ENCODE measurements around the gene EIF2S3B. TPM values are rescaled to one million over a fixed set of nuclear protein-coding genes. Genes with fewer than 3 reads are reported as not detected.

EIF2S3B gene
- total RNA-seq, 1 donor from 2014 or later: 1.3 TPM

GRCh38 chr12:10554756-10555481 lies 49.2 kb downstream of the EIF2S3B start:
- H3K4me3 ChIP-seq (ENCODE audit: low read depth, low read length): no peak overlapping the region
- DNase-seq (ENCODE audit: low read depth): no peak
- no peaks in the 10 kb centered on the region for H3K27me3 ChIP-seq (ENCODE audit: control insufficient read depth, insufficient read depth, low read length)
- TF ChIP-seq CTCF (IDR thresholded peaks at IDR 0.05; ENCODE audit: insufficient read depth, low read length, poor library complexity, severe bottlenecking): no peak
- H3K36me3 ChIP-seq (ENCODE audit: control insufficient read depth, insufficient read depth, low read length): no peaks in the 10 kb centered on the region

GRCh38 chr12:10557329-10557728 lies 51.6 kb downstream of the EIF2S3B start:
- Histone ChIP-seq H3K27me3 (ENCODE audit: control insufficient read depth, insufficient read depth, low read length) (no peaks in the 10 kb centered on the region), H3K36me3 (ENCODE audit: control insufficient read depth, insufficient read depth, low read length) (no peaks in the 10 kb centered on the region), H3K4me3 (ENCODE audit: low read depth, low read length) (no peak overlapping the region)
- no peak for TF ChIP-seq CTCF (IDR thresholded peaks at IDR 0.05; ENCODE audit: insufficient read depth, low read length, poor library complexity, severe bottlenecking)
- DNase-seq (ENCODE audit: low read depth): no peak

GRCh38 chr12:10557766-10558165 lies 52.1 kb downstream of the EIF2S3B start:
- DNase-seq (ENCODE audit: low read depth): no peak
- Histone ChIP-seq H3K27me3 (ENCODE audit: control insufficient read depth, insufficient read depth, low read length) (no peaks in the 10 kb centered on the region), H3K36me3 (ENCODE audit: control insufficient read depth, insufficient read depth, low read length) (no peaks in the 10 kb centered on the region), H3K4me3 (ENCODE audit: low read depth, low read length) (no peak overlapping the region)
- no peak for TF ChIP-seq CTCF (IDR thresholded peaks at IDR 0.05; ENCODE audit: insufficient read depth, low read length, poor library complexity, severe bottlenecking)

Other genes starting within 250 kb of the EIF2S3B start
- gene KLRD1, start 198.0 kb upstream of the EIF2S3B start, total RNA-seq: under 0.01 and 1.5 TPM in 2 replicates
- 0.48 TPM in 1 of 2 replicates, not detected in the other for gene KLRK1, start 115.8 kb upstream of the EIF2S3B start, total RNA-seq
- not detected in 2 replicates for gene KLRC4, start 96.1 kb upstream of the EIF2S3B start, total RNA-seq
- not detected in 2 replicates for gene KLRC3, start 85.3 kb upstream of the EIF2S3B start, total RNA-seq
- not detected in 2 replicates for gene KLRC2, start 69.9 kb upstream of the EIF2S3B start, total RNA-seq
- not detected in 2 replicates for gene KLRC1, start 52.5 kb upstream of the EIF2S3B start, total RNA-seq
- 21.7 and 31.1 TPM in 2 replicates for gene MAGOHB, start 107.7 kb downstream of the EIF2S3B start, total RNA-seq
- 1.1 and 1.5 TPM in 2 replicates for gene STYK1, start 168.2 kb downstream of the EIF2S3B start, total RNA-seq
- 307 and 312 TPM in 2 replicates for gene YBX3, start 217.4 kb downstream of the EIF2S3B start, total RNA-seq

Data from kidney epithelial cell (primary cell).